Osteocyte (in vitro differentiated cells): ENCODE measurements around the gene NHLH1. TPM values are rescaled to one million over a fixed set of nuclear protein-coding genes. Genes with fewer than 3 reads are reported as not detected.

ENCODE experiments used
- DNase-seq: peaks from one replicate; pipeline ENCODE4 v3.0.0; 2021; ENCODE audit warnings: mixed read lengths; ENCODE audit not compliant: unreplicated experiment; ENCODE audit errors: extremely low spot score
- H3K27ac Mint-ChIP-seq: one replicate; pipeline ENCODE4 v1.8.0; 2021; ENCODE audit warnings: mild to moderate bottlenecking, mixed read lengths; ENCODE audit not compliant: unreplicated experiment
- H3K27me3 Mint-ChIP-seq: one replicate; pipeline ENCODE4 v1.8.0; 2021; ENCODE audit warnings: mixed read lengths; ENCODE audit not compliant: unreplicated experiment
- H3K36me3 Mint-ChIP-seq: one replicate; pipeline ENCODE4 v1.8.0; 2021; ENCODE audit warnings: mixed read lengths; ENCODE audit not compliant: unreplicated experiment
- H3K4me1 Mint-ChIP-seq: one replicate; pipeline ENCODE4 v1.8.0; 2021; ENCODE audit warnings: mixed read lengths; ENCODE audit not compliant: unreplicated experiment
- H3K4me3 Mint-ChIP-seq: one replicate; pipeline ENCODE4 v1.8.0; 2021; ENCODE audit warnings: mild to moderate bottlenecking, moderate library complexity, mixed read lengths; ENCODE audit not compliant: unreplicated experiment
- H3K9me3 Mint-ChIP-seq: one replicate; pipeline ENCODE4 v1.8.0; 2021; ENCODE audit warnings: mixed read lengths; ENCODE audit not compliant: unreplicated experiment
- total RNA-seq: library from RNA; stranded (reverse); gene quantifications from 2 replicates; pipeline ENCODE4 v1.2.1, GENCODE V29; 2021
- TF ChIP-seq, protein P1 (sequence below): fragments of 200-600 bp; sonication (generic); IDR thresholded peaks from 2 replicates; pipeline ENCODE4 v1.5.0; 2021; ENCODE audit warnings: antibody characterized with exemption, mild to moderate bottlenecking, moderate library complexity

Gene NHLH1
- total RNA-seq, 1 donor from 2014 or later = 0.16 TPM

- TF ChIP-seq, protein P1, sequence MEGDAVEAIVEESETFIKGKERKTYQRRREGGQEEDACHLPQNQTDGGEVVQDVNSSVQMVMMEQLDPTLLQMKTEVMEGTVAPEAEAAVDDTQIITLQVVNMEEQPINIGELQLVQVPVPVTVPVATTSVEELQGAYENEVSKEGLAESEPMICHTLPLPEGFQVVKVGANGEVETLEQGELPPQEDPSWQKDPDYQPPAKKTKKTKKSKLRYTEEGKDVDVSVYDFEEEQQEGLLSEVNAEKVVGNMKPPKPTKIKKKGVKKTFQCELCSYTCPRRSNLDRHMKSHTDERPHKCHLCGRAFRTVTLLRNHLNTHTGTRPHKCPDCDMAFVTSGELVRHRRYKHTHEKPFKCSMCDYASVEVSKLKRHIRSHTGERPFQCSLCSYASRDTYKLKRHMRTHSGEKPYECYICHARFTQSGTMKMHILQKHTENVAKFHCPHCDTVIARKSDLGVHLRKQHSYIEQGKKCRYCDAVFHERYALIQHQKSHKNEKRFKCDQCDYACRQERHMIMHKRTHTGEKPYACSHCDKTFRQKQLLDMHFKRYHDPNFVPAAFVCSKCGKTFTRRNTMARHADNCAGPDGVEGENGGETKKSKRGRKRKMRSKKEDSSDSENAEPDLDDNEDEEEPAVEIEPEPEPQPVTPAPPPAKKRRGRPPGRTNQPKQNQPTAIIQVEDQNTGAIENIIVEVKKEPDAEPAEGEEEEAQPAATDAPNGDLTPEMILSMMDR = no peak
- no peak overlapping the region for H3K4me3 Mint-ChIP-seq
- H3K27me3 Mint-ChIP-seq = no peaks in the 10 kb centered on the region
- no peak overlapping the region for H3K27ac Mint-ChIP-seq
- H3K36me3 Mint-ChIP-seq = peaks cover 28% of the 10 kb centered on the region
- peaks cover 16% of the 10 kb centered on the region for H3K4me1 Mint-ChIP-seq
- no peaks in the 10 kb centered on the region for H3K9me3 Mint-ChIP-seq
- no peak for DNase-seq
Measured at GRCh38 chr1:160346958-160347357, 19.9 kb upstream of the NHLH1 start.

DNA sequence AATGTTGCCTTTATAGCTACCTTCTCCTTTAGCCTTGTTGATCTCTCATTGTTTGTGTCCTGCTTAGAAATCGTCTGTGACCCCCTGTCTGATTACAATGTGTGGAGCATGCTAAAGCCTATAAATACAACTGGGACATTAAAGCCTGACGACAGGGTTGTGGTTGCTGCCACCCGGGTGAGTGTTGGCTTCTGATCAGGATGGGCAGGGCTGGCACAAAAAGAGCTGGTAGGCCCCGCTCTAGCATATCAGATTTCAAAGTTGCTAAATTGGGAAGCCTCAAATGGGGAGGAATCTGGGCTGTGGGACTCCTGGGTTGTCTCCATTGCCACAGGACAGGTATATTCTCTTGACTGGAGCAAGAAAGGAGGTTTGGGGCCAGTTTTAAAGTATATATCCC, 15.2 kb upstream of the NHLH1 start:
- peaks cover 51% of the 10 kb centered on the region for H3K36me3 Mint-ChIP-seq
- H3K9me3 Mint-ChIP-seq = no peaks in the 10 kb centered on the region
- H3K27ac Mint-ChIP-seq = no peak overlapping the region
- DNase-seq = no peak
- TF ChIP-seq, protein P1 = no peak
- H3K4me1 Mint-ChIP-seq = no peaks in the 10 kb centered on the region
- no peak overlapping the region for H3K4me3 Mint-ChIP-seq
- H3K27me3 Mint-ChIP-seq = no peaks in the 10 kb centered on the region

DNA sequence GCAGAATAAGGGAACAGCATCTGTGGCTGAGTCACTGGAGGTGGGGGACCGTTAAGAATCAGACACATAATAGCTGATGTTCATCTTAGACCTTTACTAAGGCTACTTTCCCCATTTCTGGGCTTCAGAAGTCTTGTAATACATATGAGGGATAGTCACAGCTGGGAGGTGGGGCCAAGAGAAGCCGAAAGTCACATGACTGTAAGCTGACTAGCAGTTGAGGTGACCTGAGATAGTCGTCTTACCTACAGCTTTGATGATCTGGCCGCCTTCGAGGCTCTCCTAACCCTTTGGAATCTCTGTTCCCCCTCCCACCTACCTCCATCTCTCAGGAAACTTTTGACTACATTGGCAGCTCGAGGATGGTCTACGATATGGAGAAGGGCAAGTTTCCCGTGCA, 14.3 kb upstream of the NHLH1 start:
- Mint-ChIP-seq H3K27me3 (no peaks in the 10 kb centered on the region), H3K4me1 (no peaks in the 10 kb centered on the region), H3K9me3 (no peaks in the 10 kb centered on the region), H3K27ac (no peak overlapping the region), H3K4me3 (no peak overlapping the region), H3K36me3 (peaks cover 54% of the 10 kb centered on the region)
- DNase-seq = peak; percentile 44
- TF ChIP-seq, protein P1 = no peak

DNA sequence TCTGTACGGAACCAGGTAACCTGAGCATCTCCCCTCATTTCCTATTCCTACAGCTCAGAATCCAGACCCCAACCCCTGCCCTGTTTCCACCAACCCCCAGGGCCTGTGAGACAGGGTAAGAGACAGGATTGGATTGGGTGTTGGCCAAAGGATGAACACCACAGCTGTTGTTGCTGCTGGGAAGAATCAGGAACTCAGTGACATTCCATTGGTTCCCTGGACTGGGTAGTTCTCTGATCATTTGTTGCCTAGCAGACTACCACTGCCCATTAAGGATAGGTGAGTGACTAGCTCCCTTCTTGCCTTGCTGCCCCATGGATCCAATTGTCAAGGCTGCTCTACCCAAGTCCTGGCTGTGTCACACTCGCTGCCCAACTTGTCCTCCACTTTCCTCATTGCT, 13.6 kb upstream of the NHLH1 start:
- H3K4me1 Mint-ChIP-seq = no peaks in the 10 kb centered on the region
- H3K27me3 Mint-ChIP-seq = no peaks in the 10 kb centered on the region
- TF ChIP-seq, protein P1 = no peak
- H3K27ac Mint-ChIP-seq = no peak overlapping the region
- H3K36me3 Mint-ChIP-seq = peaks cover 59% of the 10 kb centered on the region
- no peaks in the 10 kb centered on the region for H3K9me3 Mint-ChIP-seq
- no peak overlapping the region for H3K4me3 Mint-ChIP-seq
- peak; percentile 60 for DNase-seq

DNA sequence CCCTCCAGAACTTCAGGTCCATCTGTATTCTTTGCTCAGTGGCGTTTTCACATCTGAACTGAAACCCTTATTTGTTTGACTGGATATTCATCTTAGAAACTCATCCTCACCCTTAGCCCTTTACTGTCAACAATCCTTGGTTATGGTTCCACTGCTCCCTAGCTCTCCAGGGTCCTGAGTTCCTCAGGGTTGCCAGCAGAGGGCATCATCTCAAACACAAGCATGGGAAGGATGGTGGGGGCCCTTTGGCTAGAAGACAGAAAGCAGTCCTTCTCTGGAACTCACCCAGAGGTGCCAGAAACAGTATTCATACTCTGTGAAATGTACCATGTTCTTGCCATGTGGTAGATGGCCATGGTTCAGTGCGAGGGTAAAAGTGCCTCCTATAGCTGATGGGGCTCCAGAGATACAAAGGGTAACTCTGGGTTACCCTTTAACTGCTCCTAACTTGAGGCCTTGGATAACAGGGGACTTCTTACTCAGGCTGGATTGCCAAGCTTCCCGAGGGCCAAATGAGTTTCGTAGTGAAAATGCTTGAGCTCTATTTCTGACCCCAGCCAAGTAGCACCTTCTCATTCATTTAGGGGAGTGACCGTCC, 12.4 kb upstream of the NHLH1 start:
- TF ChIP-seq, protein P1 = peak; percentile 56
- H3K9me3 Mint-ChIP-seq = no peaks in the 10 kb centered on the region
- H3K27me3 Mint-ChIP-seq = no peaks in the 10 kb centered on the region
- DNase-seq = no peak
- H3K4me3 Mint-ChIP-seq = no peak overlapping the region
- H3K36me3 Mint-ChIP-seq = peaks cover 67% of the 10 kb centered on the region
- no peak overlapping the region for H3K27ac Mint-ChIP-seq
- H3K4me1 Mint-ChIP-seq = no peaks in the 10 kb centered on the region
